ENCODE results near the gene ZDHHC19.
"Not testable (repeated sequence)": the region's sequence is repeated elsewhere in the genome, so short reads cannot be mapped to it uniquely, and the experiment has no call there.

Gene ZDHHC19

DNA sequence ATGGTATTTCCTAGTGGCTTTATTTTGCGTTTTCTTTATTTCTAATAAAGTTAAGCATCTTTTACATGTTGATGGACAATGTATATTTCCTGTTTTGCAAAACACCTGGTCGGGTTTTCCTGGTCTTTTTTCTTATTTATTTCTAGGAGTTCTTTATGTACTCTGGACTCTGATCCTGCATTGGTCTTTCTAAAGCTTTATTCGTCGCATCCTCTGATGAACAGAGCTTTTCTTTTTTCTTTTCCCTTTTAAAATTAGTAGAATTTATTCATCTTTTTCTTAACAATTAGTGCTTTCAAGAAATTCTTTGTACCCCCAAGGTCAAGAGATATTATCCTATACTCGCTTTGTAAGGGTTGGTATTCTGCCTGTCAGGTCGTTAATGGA is 32.2 kb downstream of the ZDHHC19 start:
- no peak for DNase-seq (ENCODE audit: low read depth in 2 of 2)

- DNase-seq (ENCODE audit: low read depth in 2 of 2), result no peak
Measured at GRCh38 chr3:196177967-196178366, 33.2 kb downstream of the ZDHHC19 start.

DNA sequence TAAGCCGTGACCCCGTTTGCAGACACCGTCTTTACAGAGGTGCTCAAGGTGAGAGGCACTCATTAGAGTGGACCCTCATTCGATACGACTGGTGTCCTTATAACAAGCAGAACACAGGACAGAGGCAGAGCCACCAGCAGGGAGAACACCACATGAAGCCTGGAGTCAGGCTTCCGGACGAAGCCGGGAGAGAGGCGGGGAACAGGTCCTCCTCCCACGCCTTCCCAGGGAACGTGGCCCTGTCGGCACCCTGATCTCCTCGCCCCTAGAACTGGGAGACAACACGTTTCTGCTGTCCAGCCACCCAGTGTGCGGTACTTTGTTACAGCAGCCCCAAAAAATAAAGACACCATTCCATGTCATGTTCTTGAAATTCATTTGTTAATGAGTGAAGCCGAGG is 33.6 kb downstream of the ZDHHC19 start:
- DNase-seq (ENCODE audit: low read depth in 2 of 2), result no peak

GRCh38 chr3:196175722-196176121 is 35.5 kb downstream of the ZDHHC19 start:
- DNase-seq (ENCODE audit: low read depth in 2 of 2), result no peak

- no peak for DNase-seq (ENCODE audit: low read depth in 2 of 2)
Measured at GRCh38 chr3:196175116-196175625, 36.0 kb downstream of the ZDHHC19 start.

- DNase-seq (ENCODE audit: low read depth in 2 of 2), result no peak
Measured at GRCh38 chr3:196174652-196175051, 36.5 kb downstream of the ZDHHC19 start.

- not testable (repeated sequence) for DNase-seq (ENCODE audit: low read depth in 2 of 2)
Measured at GRCh38 chr3:196170296-196170695, 40.9 kb downstream of the ZDHHC19 start.

DNA sequence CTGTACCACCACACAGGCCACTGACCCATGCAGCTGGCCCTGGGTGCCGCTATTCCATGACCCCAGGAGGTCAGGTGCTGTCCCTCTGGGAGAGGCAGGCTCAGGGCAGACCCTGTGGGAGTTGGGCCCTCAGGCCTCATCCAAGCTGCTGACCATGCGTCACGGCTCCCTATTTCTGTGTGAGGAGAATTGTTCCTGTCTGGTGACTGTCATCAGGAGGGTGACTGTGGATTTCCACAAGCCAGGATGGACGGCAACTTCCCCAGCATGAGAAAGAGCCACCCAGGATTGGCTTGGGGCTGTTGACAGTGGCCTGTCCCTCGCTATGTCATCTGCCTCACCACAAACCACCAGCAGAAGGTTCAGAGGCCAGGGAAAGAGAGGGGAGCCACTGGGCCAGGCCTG is 41.4 kb downstream of the ZDHHC19 start:
- no peak for DNase-seq (ENCODE audit: low read depth in 2 of 2)

DNA sequence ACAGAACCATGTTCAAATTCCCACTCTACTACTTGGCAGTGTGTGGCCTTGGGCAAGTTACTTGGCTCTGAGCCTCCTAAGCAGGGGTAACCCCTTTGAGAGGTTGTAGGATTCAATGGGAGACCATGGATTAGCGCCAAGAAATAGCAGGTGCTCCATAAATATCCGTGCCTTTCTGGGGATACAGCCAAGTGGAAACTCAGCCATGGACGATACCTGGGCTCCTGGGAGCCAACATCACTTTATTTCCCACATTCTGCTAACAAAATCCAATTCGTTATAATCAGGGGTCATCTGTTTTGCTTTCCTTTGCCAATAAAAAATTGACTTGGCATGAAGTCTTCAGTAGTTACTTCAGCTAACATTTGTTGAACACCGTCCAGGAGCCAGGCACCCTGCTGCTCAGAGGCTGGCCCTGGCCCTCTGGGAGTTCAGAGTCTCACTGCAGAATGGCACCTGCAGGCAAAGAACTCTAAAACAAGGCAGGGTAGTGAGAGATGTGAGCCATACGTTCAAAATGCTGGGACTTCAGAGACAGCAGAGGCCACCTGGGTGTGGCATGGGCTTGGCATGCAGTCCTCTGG is 42.3 kb downstream of the ZDHHC19 start:
- DNase-seq (ENCODE audit: low read depth in 2 of 2), result no peak

DNA sequence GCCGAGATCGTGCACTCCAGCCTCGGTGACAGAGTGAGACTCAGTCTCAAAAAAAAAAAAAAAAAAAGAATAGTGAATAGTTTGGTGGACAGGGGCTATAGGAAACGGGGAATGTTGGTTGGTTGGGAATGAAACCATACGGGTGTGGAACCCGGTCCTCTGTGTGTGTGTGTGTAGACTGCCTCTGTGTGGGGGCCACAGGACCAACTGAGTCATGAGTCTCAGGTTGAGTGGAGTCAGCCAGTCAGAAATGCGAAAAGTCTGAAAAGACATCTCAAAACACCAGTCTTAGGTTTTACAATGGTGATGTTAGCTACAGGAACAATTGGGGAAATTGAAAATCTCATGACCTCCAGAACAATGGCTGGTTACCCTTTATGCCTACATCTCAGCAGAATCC is 44.5 kb downstream of the ZDHHC19 start:
- peak in 1 of 2 donors; percentile 24 for DNase-seq (ENCODE audit: low read depth in 2 of 2)

- DNase-seq (ENCODE audit: low read depth in 2 of 2), result no peak
Measured at GRCh38 chr3:196165850-196166249, 45.4 kb downstream of the ZDHHC19 start.

DNA sequence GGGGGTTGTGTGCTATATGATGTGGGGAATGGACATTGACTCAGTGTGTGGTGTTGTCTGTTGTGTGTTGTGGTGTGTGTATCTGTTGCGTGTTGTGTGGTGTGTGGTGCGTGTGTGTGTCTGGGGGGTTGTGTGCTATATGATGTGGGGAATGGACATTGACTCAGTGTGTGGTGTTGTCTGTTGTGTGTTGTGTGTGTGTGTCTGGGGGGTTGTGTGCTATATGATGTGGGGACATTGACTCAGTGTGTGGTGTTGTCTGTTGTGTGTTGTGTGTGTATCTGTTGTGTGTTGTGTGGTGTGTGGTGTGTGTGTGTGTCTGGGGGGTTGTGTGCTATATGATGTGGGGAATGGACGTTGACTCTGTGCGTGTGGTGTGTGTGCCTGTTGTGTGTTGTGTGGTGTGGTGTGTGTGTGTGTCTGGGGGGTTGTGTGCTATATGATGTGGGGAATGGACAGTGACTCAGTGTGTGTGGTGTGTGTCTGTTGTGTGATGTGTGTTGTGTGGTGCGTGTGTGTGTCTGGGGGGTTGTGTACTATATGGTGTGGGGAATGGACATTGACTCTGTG is 46.1 kb downstream of the ZDHHC19 start:
- DNase-seq (ENCODE audit: low read depth in 2 of 2), result not testable (repeated sequence)

GRCh38 chr3:196164576-196164975 is 46.6 kb downstream of the ZDHHC19 start:
- no peak for DNase-seq (ENCODE audit: low read depth in 2 of 2)

GRCh38 chr3:196163666-196164493 is 47.3 kb downstream of the ZDHHC19 start:
- no peak for DNase-seq (ENCODE audit: low read depth in 2 of 2)

DNA sequence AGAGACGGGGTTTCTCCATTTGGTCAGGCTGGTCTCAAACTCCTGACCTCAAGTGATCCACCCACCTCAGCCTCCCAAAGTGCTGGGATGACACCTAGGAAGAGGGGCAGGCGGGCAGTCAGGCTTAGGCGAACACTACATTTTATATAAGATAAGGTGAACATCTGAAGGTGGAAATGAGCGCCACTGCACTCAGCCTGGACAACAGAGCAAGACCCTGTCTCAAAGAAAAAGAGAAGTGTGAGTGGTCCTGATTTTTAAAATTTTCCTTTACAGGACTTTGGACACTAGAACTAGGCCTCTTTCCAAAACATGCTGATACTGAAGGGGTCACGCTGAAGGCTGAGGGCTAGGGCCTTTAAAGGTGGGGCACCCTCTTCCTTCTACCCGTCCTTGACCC is 48.0 kb downstream of the ZDHHC19 start:
- DNase-seq (ENCODE audit: low read depth in 2 of 2), result no peak

DNA sequence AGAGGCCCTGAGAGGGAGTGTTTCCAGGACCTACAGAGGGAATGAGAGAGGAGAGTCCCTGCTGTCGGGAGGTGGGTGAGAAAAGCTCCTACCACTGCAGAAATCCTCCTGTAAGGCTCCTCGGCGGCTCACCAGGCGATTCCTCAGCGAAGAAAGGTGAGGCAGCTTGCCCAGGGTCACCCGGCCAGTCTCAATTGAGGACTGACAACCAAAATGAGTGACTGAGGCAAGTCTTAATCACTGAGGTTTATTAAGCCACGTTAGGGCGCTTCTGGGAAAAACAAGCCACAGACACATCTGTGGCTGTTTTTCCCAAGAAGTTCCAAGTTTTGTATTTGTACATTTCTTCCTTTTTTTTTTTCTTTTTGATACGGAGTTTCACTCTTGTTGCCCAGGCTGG is 48.5 kb downstream of the ZDHHC19 start:
- DNase-seq (ENCODE audit: low read depth in 2 of 2), result no peak

- DNase-seq (ENCODE audit: low read depth in 2 of 2), result peak in 1 of 2 donors; percentile 16
Measured at GRCh38 chr3:196159952-196160804, 51.0 kb downstream of the ZDHHC19 start.

- DNase-seq (ENCODE audit: low read depth in 2 of 2), result no peak
Measured at GRCh38 chr3:196159526-196159925, 51.7 kb downstream of the ZDHHC19 start.

DNA sequence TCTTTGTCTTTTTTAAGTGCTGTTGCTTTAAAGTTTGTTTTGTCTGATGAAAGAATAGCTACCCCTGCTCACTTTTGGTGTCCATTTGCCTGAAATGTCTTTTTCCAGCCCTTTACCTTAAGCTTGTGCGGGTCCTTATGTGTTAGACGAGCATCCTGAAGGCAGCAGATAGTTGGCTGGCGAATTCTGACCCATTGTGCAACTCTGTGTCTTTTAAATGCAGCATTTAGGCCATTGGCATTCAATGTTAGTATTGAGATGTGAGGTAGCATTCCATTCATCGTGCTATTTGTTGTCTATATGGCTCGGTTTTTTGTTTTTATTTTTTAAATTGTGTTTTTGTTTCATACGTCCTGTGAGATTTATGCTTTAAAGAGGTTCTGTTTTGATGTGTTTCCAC is 55.0 kb downstream of the ZDHHC19 start:
- no peak for DNase-seq (ENCODE audit: low read depth in 2 of 2)

DNA sequence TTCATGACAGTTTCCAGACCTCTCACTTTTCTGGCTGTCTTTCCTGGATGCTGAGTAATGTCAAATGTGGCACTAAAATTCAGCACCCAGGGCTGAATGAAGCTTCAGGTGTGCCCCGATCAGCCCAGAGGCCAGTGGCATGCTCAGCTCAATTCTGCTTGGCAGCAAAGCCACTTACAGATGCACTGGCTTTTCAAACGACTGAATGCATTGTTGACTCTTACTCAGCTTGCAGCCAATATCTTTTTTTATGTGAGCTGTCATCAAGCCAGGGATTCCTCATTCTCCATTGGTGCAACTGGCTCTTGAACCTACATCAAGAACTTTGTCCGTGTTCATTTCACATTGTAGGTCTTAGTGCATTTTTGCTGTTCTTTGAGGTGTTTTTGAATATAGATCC is 60.7 kb downstream of the ZDHHC19 start:
- no peak for DNase-seq (ENCODE audit: low read depth in 2 of 2)

- DNase-seq (ENCODE audit: low read depth in 2 of 2), result no peak
Measured at GRCh38 chr3:196149831-196150301, 61.3 kb downstream of the ZDHHC19 start.

- DNase-seq (ENCODE audit: low read depth in 2 of 2), result no peak
Measured at GRCh38 chr3:196149375-196149774, 61.8 kb downstream of the ZDHHC19 start.

Data from stimulated activated CD8-positive, alpha-beta memory T cell treated with anti-CD3 and anti-CD28 coated beads, Interleukin-2, amount 100 ng/mL, for 48 hours (primary cell).